HCT116 (cell line): ENCODE measurements around the gene MXD3. TPM values are rescaled to one million over a fixed set of nuclear protein-coding genes. Genes with fewer than 3 reads are reported as not detected.

Experiments
- ATAC-seq: fragments of 200-7000 bp; cut with Tn5 transposase; 2 replicates; pipeline ENCODE4 v1.9.1; 2020; ENCODE audit warnings: mild to moderate bottlenecking, moderate library complexity
- BruUV-seq: library from RNA; stranded (reverse); fragments of 400-500 nt; replicated peaks from 2 replicates; lab custom pipeline; 2021; lab: Mats Ljungman, UMichigan
- CTCF ChIA-PET: fragments of 300-600 bp; sonication (Branson Sonifier 250); formaldehyde crosslinking; loops from one replicate; lab custom pipeline; 2021; ENCODE audit warnings: antibody characterized with exemption; lab: Charles Lee
- POLR2A ChIA-PET: fragments of 300-600, 350-600 bp; sonication (Branson Sonifier 250); formaldehyde crosslinking; loops from one replicate; lab custom pipeline; 2021; ENCODE audit warnings: antibody characterized with exemption; lab: Charles Lee
- RAD21 ChIA-PET, 2 experiments: fragments of 300-600 bp; sonication (Branson Sonifier 250); formaldehyde crosslinking; loops; one replicate each; lab custom pipeline; 2023; ENCODE audit warnings: low total read pairs in 2 of 2; ENCODE audit not compliant: uncharacterized antibody in 2 of 2, unreplicated experiment in 2 of 2, low non-redundant PET in 1 of 2; lab: Charles Lee
- DNase-seq: peaks from one replicate; pipeline ENCODE4 v3.0.0-alpha.2; 2010; ENCODE audit warnings: low read depth, low spot score
- H2AFZ ChIP-seq: fragments of 200-600 bp; shearing (Covaris generic), sonication (generic); 2 replicates; pipeline ENCODE4 v1.6.1; 2017; ENCODE audit warnings: low read depth, mixed run types, mixed read lengths, antibody characterized with exemption, low read length; ENCODE audit not compliant: poor library complexity, severe bottlenecking
- H3K27ac ChIP-seq: 2 replicates; pipeline ENCODE4 v1.5.1; 2012; ENCODE audit warnings: low read depth, low read length
- H3K27me3 ChIP-seq: fragments of 200-600 bp; sonication (generic); 2 replicates; pipeline ENCODE4 v1.6.1; 2016; ENCODE audit warnings: mixed run types, low read length, mixed read lengths; ENCODE audit not compliant: insufficient read depth
- H3K36me3 ChIP-seq, 2 experiments: fragments of 200-500 bp in 1 of 2; fragments of 200-600 bp in 1 of 2; sonication (Bioruptor generic) in 1 of 2; sonication (generic) in 1 of 2; 2 replicates each; pipeline versions ENCODE4 v1.5.1 to v1.6.1; 2014 to 2016; ENCODE audit warnings: low read length in 2 of 2, inconsistent platforms in 1 of 2, mixed read lengths in 1 of 2, mixed run types in 1 of 2; ENCODE audit not compliant: insufficient read depth in 2 of 2, control insufficient read depth in 1 of 2
- H3K4me1 ChIP-seq, 2 experiments: fragments of 200-600 bp in 1 of 2; sonication (generic) in 1 of 2; 2 replicates each; pipeline versions ENCODE4 v1.5.1 to v1.6.1; 2012 to 2017; ENCODE audit warnings: low read length in 2 of 2, inconsistent platforms in 1 of 2, mild to moderate bottlenecking in 1 of 2, mixed read lengths in 1 of 2, mixed run types in 1 of 2, moderate library complexity in 1 of 2; ENCODE audit not compliant: insufficient read depth in 2 of 2, control insufficient read depth in 1 of 2
- H3K4me2 ChIP-seq: fragments of 200-600 bp; sonication (generic); 2 replicates; pipeline ENCODE4 v1.6.1; 2017; ENCODE audit warnings: mixed run types, low read length, mixed read lengths
- H3K4me3 ChIP-seq, 2 experiments: fragments of 200-600 bp in 1 of 2; sonication (generic) in 1 of 2; replicated peaks in 1 of 2; 2 replicates each; pipeline ENCODE4 v1.5.1; 2011 to 2016; ENCODE audit warnings: low read length in 2 of 2, control low read depth in 1 of 2, low read depth in 1 of 2, mild to moderate bottlenecking in 1 of 2, mixed read lengths in 1 of 2, mixed run types in 1 of 2
- H3K79me2 ChIP-seq: fragments of 200-600 bp; sonication (generic); 2 replicates; pipeline ENCODE4 v1.6.1; 2017; ENCODE audit warnings: mild to moderate bottlenecking, mixed run types, low read length, moderate library complexity, mixed read lengths; ENCODE audit not compliant: insufficient read depth
- H3K9ac ChIP-seq: fragments of 200-600 bp; sonication (generic); 2 replicates; pipeline ENCODE4 v1.6.1; 2016; ENCODE audit warnings: low read length, mixed read lengths
- H3K9me2 ChIP-seq: fragments of 200-600 bp; sonication (generic), shearing (Covaris generic); 2 replicates; pipeline ENCODE4 v1.6.1; 2017; ENCODE audit warnings: mixed run types, mild to moderate bottlenecking, moderate library complexity; ENCODE audit not compliant: insufficient read depth
- H3K9me3 ChIP-seq, 2 experiments: fragments of 200-500 bp in 1 of 2; fragments of 200-600 bp in 1 of 2; sonication (Bioruptor generic) in 1 of 2; sonication (generic) in 1 of 2; 2 replicates each; pipeline ENCODE4 v1.6.1; 2014 to 2017; ENCODE audit warnings: low read length in 2 of 2, mixed read lengths in 2 of 2, inconsistent platforms in 1 of 2, low read depth in 1 of 2, mild to moderate bottlenecking in 1 of 2, mixed run types in 1 of 2, moderate library complexity in 1 of 2; ENCODE audit not compliant: control insufficient read depth in 1 of 2, insufficient read depth in 1 of 2
- H4K20me1 ChIP-seq: fragments of 200-600 bp; sonication (generic), shearing (Covaris generic); 2 replicates; pipeline ENCODE4 v1.6.1; 2017; ENCODE audit warnings: mixed run types, mild to moderate bottlenecking, moderate library complexity; ENCODE audit not compliant: insufficient read depth
- CEBPB ChIP-seq: IDR thresholded peaks from 2 replicates; pipeline ENCODE4 v1.6.1; 2012; ENCODE audit warnings: low read depth
- EGR1 ChIP-seq: IDR thresholded peaks from 2 replicates; pipeline ENCODE4 v1.6.1; 2012; ENCODE audit warnings: low read depth
- EZH2phosphoT487 ChIP-seq: fragments of 200-600 bp; IDR thresholded peaks from 2 replicates; pipeline ENCODE4 v1.6.1; 2018; ENCODE audit warnings: antibody characterized with exemption, borderline replicate concordance
- FOSL1 ChIP-seq: IDR thresholded peaks from 2 replicates; pipeline ENCODE4 v1.6.1; 2012; ENCODE audit warnings: low read depth
- POLR2A ChIP-seq: IDR thresholded peaks from 2 replicates; pipeline ENCODE4 v1.7.0; 2011; ENCODE audit warnings: borderline replicate concordance; ENCODE audit not compliant: insufficient read depth, insufficient read length; ENCODE audit errors: extremely low read depth
- POLR2AphosphoS5 ChIP-seq: IDR thresholded peaks from 2 replicates; pipeline ENCODE4 v1.6.1; 2011; ENCODE audit warnings: mild to moderate bottlenecking, low read depth, low read length, moderate library complexity
- RAD21 ChIP-seq: IDR thresholded peaks from 2 replicates; pipeline ENCODE4 v1.6.1; 2012; ENCODE audit warnings: low read depth, mild to moderate bottlenecking
- SIN3A ChIP-seq: IDR thresholded peaks from 2 replicates; pipeline ENCODE4 v1.6.1; 2012; ENCODE audit warnings: low read depth
- SP1 ChIP-seq: IDR thresholded peaks from 2 replicates; pipeline ENCODE4 v1.6.1; 2012; ENCODE audit warnings: low read depth
- YY1 ChIP-seq: IDR thresholded peaks from 2 replicates; pipeline ENCODE4 v1.6.1; 2011; ENCODE audit warnings: low read length, low read depth, moderate library complexity, mild to moderate bottlenecking; ENCODE audit not compliant: insufficient replicate concordance; ENCODE audit errors: extremely low read depth
- ZFX ChIP-seq: fragments of 450-650 bp; IDR thresholded peaks from 2 replicates; pipeline ENCODE4 v1.6.1; 2017
- ZNF274 ChIP-seq: fragments of 200-500 bp; sonication (Bioruptor generic); IDR thresholded peaks from 2 replicates; pipeline ENCODE4 v1.6.1; 2014; ENCODE audit warnings: mild to moderate bottlenecking, low read depth, low read length, inconsistent platforms
- intact Hi-C: fragments of 100-400 bp; cut with micrococcal nuclease; formaldehyde crosslinking; loops from 2 replicates; pipeline ENCODE4 v1.10.0; 2022
- total RNA-seq: library from RNA; stranded (reverse); gene quantifications from one replicate; pipeline ENCODE4 v1.2.1, GENCODE V29; 2021; ENCODE audit not compliant: unreplicated experiment
- TF ChIP-seq, protein P1 (sequence below): IDR thresholded peaks from 2 replicates; pipeline ENCODE4 v1.6.1; 2012
- TF ChIP-seq, protein P2 (sequence below): IDR thresholded peaks from 2 replicates; pipeline ENCODE4 v1.6.1; 2011; ENCODE audit warnings: mild to moderate bottlenecking, low read length, moderate library complexity; ENCODE audit not compliant: insufficient replicate concordance; ENCODE audit errors: extremely low read depth

The MXD3 gene
- total RNA-seq, 1 experiment from 2014 or later, result 37.6 TPM

DNA sequence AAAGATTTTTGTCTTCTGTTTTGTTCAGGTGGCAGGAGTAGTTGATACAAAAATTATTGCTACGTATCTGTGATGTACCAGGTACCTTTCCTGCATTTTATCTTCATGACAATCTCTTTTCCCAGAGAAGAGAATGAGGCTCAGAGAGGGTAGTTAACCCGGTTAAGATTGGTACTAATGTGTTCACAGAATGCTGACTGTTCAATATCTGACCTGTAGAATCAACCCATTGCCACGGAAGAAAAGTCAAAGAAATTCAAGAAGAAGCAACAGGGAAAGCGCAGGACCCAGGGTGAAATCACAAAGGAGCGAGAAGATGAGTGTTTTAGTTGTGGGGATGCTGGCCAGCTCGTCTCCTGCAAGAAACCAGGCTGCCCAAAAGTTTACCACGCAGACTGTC, 20.0 kb downstream of the MXD3 start:
- Histone ChIP-seq H3K9me2 (no peaks in the 10 kb centered on the region), H3K27ac (no peak overlapping the region), H3K4me2 (no peak overlapping the region), H2AFZ (no peak overlapping the region), H3K9me3 (no peaks in the 10 kb centered on the region), H3K27me3 (no peaks in the 10 kb centered on the region)
- CTCF ChIA-PET, result no interaction called here
- TF ChIP-seq SIN3A, result no peak
- TF ChIP-seq, protein P1, sequence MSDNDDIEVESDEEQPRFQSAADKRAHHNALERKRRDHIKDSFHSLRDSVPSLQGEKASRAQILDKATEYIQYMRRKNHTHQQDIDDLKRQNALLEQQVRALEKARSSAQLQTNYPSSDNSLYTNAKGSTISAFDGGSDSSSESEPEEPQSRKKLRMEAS, result no peak
- no peak for TF ChIP-seq EZH2phosphoT487
- TF ChIP-seq ZNF274, result no peak
- no peak for TF ChIP-seq CEBPB
- TF ChIP-seq, protein P2, sequence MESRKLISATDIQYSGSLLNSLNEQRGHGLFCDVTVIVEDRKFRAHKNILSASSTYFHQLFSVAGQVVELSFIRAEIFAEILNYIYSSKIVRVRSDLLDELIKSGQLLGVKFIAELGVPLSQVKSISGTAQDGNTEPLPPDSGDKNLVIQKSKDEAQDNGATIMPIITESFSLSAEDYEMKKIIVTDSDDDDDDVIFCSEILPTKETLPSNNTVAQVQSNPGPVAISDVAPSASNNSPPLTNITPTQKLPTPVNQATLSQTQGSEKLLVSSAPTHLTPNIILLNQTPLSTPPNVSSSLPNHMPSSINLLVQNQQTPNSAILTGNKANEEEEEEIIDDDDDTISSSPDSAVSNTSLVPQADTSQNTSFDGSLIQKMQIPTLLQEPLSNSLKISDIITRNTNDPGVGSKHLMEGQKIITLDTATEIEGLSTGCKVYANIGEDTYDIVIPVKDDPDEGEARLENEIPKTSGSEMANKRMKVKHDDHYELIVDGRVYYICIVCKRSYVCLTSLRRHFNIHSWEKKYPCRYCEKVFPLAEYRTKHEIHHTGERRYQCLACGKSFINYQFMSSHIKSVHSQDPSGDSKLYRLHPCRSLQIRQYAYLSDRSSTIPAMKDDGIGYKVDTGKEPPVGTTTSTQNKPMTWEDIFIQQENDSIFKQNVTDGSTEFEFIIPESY, result no peak
- no peak for TF ChIP-seq POLR2A
- TF ChIP-seq RAD21, result no peak
- TF ChIP-seq ZFX, result no peak
- TF ChIP-seq POLR2AphosphoS5, result no peak
- TF ChIP-seq EGR1, result no peak
- no peak for TF ChIP-seq FOSL1
- no peak for TF ChIP-seq YY1
- no peak for TF ChIP-seq SP1
- TF ChIP-seq, all 23 proteins: peak for 0
- intact Hi-C loops, result no loop called here
- Histone ChIP-seq H3K36me3 (peaks cover 31 to 46% of the 10 kb centered on the region in 2 experiments; a peak in 3 of 4 replicates), H3K4me3 (no peak overlapping the region), H4K20me1 (no peaks in the 10 kb centered on the region), H3K4me1 (no peaks in the 10 kb centered on the region), H3K79me2 (no peaks in the 10 kb centered on the region), H3K9ac (no peak overlapping the region)
- no peak for ATAC-seq
- BruUV-seq, result no TSS peak
- POLR2A ChIA-PET, result no interaction called here
- DNase-seq, result no peak
- RAD21 ChIA-PET, result no interaction called here
